ENCODE results near the gene CLEC4C.

The CLEC4C gene

GRCh38 chr12:7705846-7706245, 41.3 kb downstream of the CLEC4C start:
- Histone ChIP-seq H3K27ac (no peak overlapping the region), H3K36me3 (ENCODE audit: insufficient read depth) (no peaks in the 10 kb centered on the region), H3K79me2 (ENCODE audit: insufficient read depth, low read depth) (no peaks in the 10 kb centered on the region), H3K9ac (no peak overlapping the region), H4K20me1 (ENCODE audit: insufficient read depth) (no peaks in the 10 kb centered on the region), H2AFZ (ENCODE audit: low read depth) (no peak overlapping the region), H3K27me3 (ENCODE audit: insufficient read depth, low read depth) (no peaks in the 10 kb centered on the region), H3K4me2 (no peak overlapping the region), H3K4me1 (ENCODE audit: low read depth, poor library complexity, severe bottlenecking) (no peaks in the 10 kb centered on the region), H3K4me3 (IDR thresholded peaks at IDR 0.05; ENCODE audit: insufficient read depth, low read depth, low read length) (no peak overlapping the region)
- TF ChIP-seq CTCF (conservative IDR thresholded peaks at IDR 0.05; ENCODE audit: low read depth, low read length), result no peak

- no peaks in the 10 kb centered on the region for H3K79me2 ChIP-seq (ENCODE audit: insufficient read depth, low read depth)
- no peak for TF ChIP-seq CTCF (conservative IDR thresholded peaks at IDR 0.05; ENCODE audit: low read depth, low read length)
- no peak within 1 kb of the TSS for H3K4me2 ChIP-seq
- H4K20me1 ChIP-seq (ENCODE audit: insufficient read depth), result no peaks in the 10 kb centered on the region
- no peaks in the 10 kb centered on the region for H3K36me3 ChIP-seq (ENCODE audit: insufficient read depth)
- no peak within 1 kb of the TSS for H3K9ac ChIP-seq
- H3K4me3 ChIP-seq (IDR thresholded peaks at IDR 0.05; ENCODE audit: insufficient read depth, low read depth, low read length), result no peak within 1 kb of the TSS
- H2AFZ ChIP-seq (ENCODE audit: low read depth), result no peak within 1 kb of the TSS
- H3K27ac ChIP-seq, result no peak within 1 kb of the TSS
- H3K27me3 ChIP-seq (ENCODE audit: insufficient read depth, low read depth), result no peaks in the 10 kb centered on the region
- no peaks in the 10 kb centered on the region for H3K4me1 ChIP-seq (ENCODE audit: low read depth, poor library complexity, severe bottlenecking)
Observed at GRCh38 chr12:7695566-7696197, 51.5 kb downstream of the CLEC4C start, which contains the start of gene GDF3. Gene GDF3, minus strand, starts transcription at chr12:7695775. Its CDS starts 47 bp downstream, at chr12:7695728.

- no peak overlapping the region for H3K9ac ChIP-seq
- H3K27me3 ChIP-seq (ENCODE audit: insufficient read depth, low read depth), result no peaks in the 10 kb centered on the region
- no peak overlapping the region for H3K27ac ChIP-seq
- no peak overlapping the region for H3K4me3 ChIP-seq (IDR thresholded peaks at IDR 0.05; ENCODE audit: insufficient read depth, low read depth, low read length)
- H2AFZ ChIP-seq (ENCODE audit: low read depth), result no peak overlapping the region
- no peaks in the 10 kb centered on the region for H3K36me3 ChIP-seq (ENCODE audit: insufficient read depth)
- TF ChIP-seq CTCF (conservative IDR thresholded peaks at IDR 0.05; ENCODE audit: low read depth, low read length), result no peak
- no peaks in the 10 kb centered on the region for H3K79me2 ChIP-seq (ENCODE audit: insufficient read depth, low read depth)
- no peaks in the 10 kb centered on the region for H3K4me1 ChIP-seq (ENCODE audit: low read depth, poor library complexity, severe bottlenecking)
- H4K20me1 ChIP-seq (ENCODE audit: insufficient read depth), result no peaks in the 10 kb centered on the region
- H3K4me2 ChIP-seq, result no peak overlapping the region
Observed at GRCh38 chr12:7695237-7695560, 52.0 kb downstream of the CLEC4C start.

DNA sequence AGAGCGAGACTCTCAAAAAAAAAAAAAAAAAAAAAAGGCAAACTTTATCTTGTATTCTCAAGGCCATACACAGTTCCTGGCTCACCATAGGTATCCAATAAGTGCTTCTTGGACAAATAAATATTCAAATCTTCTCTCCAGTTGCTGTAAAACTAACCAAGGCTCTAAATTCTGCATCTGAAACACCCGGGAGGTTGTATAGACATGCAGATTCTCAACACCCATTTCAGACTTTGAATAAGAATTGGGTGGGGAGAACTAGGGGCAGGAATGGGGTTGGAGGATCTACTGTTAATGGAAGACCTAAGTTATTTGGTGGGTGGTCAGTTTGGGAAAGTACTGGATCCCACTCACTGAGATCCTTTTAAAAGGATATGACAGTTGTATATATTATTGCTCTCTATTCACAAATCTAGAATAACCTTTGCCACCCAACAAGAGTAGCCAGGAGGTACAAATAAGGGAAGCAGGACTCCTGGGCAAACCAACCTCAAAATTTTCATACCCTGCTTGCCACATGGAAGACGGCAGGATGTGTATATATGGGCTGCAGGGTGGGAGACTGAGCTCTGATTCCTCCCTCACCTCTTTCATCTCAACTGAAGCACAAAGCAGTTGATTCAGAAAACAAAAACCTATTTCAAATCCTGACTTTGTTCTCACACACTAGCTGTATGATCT, 52.5 kb downstream of the CLEC4C start:
- H4K20me1 ChIP-seq (ENCODE audit: insufficient read depth), result no peaks in the 10 kb centered on the region
- no peaks in the 10 kb centered on the region for H3K36me3 ChIP-seq (ENCODE audit: insufficient read depth)
- H3K79me2 ChIP-seq (ENCODE audit: insufficient read depth, low read depth), result no peaks in the 10 kb centered on the region
- H3K27me3 ChIP-seq (ENCODE audit: insufficient read depth, low read depth), result no peaks in the 10 kb centered on the region
- H3K4me3 ChIP-seq (IDR thresholded peaks at IDR 0.05; ENCODE audit: insufficient read depth, low read depth, low read length), result no peak overlapping the region
- H3K27ac ChIP-seq, result no peak overlapping the region
- no peaks in the 10 kb centered on the region for H3K4me1 ChIP-seq (ENCODE audit: low read depth, poor library complexity, severe bottlenecking)
- H2AFZ ChIP-seq (ENCODE audit: low read depth), result no peak overlapping the region
- no peak for TF ChIP-seq CTCF (conservative IDR thresholded peaks at IDR 0.05; ENCODE audit: low read depth, low read length)
- no peak overlapping the region for H3K9ac ChIP-seq
- no peak overlapping the region for H3K4me2 ChIP-seq

All from KMS-11 (cell line).